ENCODE measurements around the gene SMAD1.

- TF ChIP-seq POLR2A (IDR thresholded peaks at IDR 0.05; ENCODE audit: extremely low read depth, insufficient read length) = no peak
- no peak for TF ChIP-seq CTCF (IDR thresholded peaks at IDR 0.05; ENCODE audit: low read depth, low read length)
- no peak for TF ChIP-seq MYC (IDR thresholded peaks at IDR 0.05; ENCODE audit: low read depth, low read length)
- no peak for TF ChIP-seq MAX (IDR thresholded peaks at IDR 0.05; ENCODE audit: low read depth, low read length)
Observed at GRCh38 chr4:145552181-145552822, 70.6 kb downstream of the SMAD1 start.
